Fibroblast of villous mesenchyme (primary cell): ENCODE data around the gene LRRC36. TPM values are rescaled to one million over a fixed set of nuclear protein-coding genes. Genes with fewer than 3 reads are reported as not detected.

Experiments
- DNase-seq: peaks from one replicate; pipeline ENCODE4 v3.0.0-alpha.2; 2010; ENCODE audit warnings: low read depth
- H3K4me3 ChIP-seq: 2 replicates; pipeline ENCODE4 v1.5.1; 2011; ENCODE audit warnings: low read depth, mild to moderate bottlenecking, low read length
- CTCF ChIP-seq: IDR thresholded peaks from 2 replicates; pipeline ENCODE4 v1.5.1; 2012; ENCODE audit warnings: low read depth, mild to moderate bottlenecking, low read length; ENCODE audit not compliant: insufficient read depth
- total RNA-seq: library from RNA; depleted of rRNA; stranded (reverse); fragments of >200 nt; gene quantifications from 2 replicates; pipeline ENCODE4 v1.2.3, GENCODE V29; 2012

LRRC36 gene
- total RNA-seq, 1 donor = not detected

- no peak overlapping the region for H3K4me3 ChIP-seq
- DNase-seq = no peak
- TF ChIP-seq CTCF = no peak
Measured at GRCh38 chr16:67327743-67328142, 1.1 kb downstream of the LRRC36 start.

GRCh38 chr16:67329901-67330300 is 3.3 kb downstream of the LRRC36 start:
- no peak for TF ChIP-seq CTCF
- no peak overlapping the region for H3K4me3 ChIP-seq
- no peak for DNase-seq

- DNase-seq = no peak
- TF ChIP-seq CTCF = no peak
- H3K4me3 ChIP-seq = no peak overlapping the region
Measured at GRCh38 chr16:67333315-67333714, 6.7 kb downstream of the LRRC36 start.

GRCh38 chr16:67336116-67336515 is 9.5 kb downstream of the LRRC36 start:
- no peak for TF ChIP-seq CTCF
- DNase-seq = no peak
- H3K4me3 ChIP-seq = no peak overlapping the region

GRCh38 chr16:67336648-67337047 is 10.0 kb downstream of the LRRC36 start:
- H3K4me3 ChIP-seq = no peak overlapping the region
- no peak for TF ChIP-seq CTCF
- DNase-seq = no peak

GRCh38 chr16:67339453-67339852 is 12.8 kb downstream of the LRRC36 start:
- peak; percentile 49 for TF ChIP-seq CTCF
- DNase-seq = peak; percentile 62
- H3K4me3 ChIP-seq = no peak overlapping the region

- H3K4me3 ChIP-seq = no peak overlapping the region
- no peak for TF ChIP-seq CTCF
- DNase-seq = no peak
Measured at GRCh38 chr16:67341250-67341649, 14.6 kb downstream of the LRRC36 start.
